SK-N-SH (cell line): ENCODE measurements around the gene EZR. TPM values are rescaled to one million over a fixed set of nuclear protein-coding genes. Genes with fewer than 3 reads are reported as not detected.
A peak's percentile ranks its signal among the peaks of the same experiment; 100 is the strongest.

ENCODE experiments used
- CTCF ChIA-PET: fragments of 300-600, 350-600 bp; formaldehyde crosslinking; extraction: SDS; loops from one replicate; lab custom pipeline; 2021; lab: Yijun Ruan, JAX
- POLR2A ChIA-PET: fragments of 350-600 bp; sonication (Branson Sonifier 250); formaldehyde crosslinking; extraction: SDS; loops from one replicate; lab custom pipeline; 2020; ENCODE audit warnings: antibody characterized with exemption, inconsistent platforms; lab: Yijun Ruan, JAX
- DNase-seq: peaks from one replicate; pipeline ENCODE4 v3.0.0; 2012
- H2AFZ ChIP-seq: fragments of 200-600 bp; sonication (generic); 2 replicates; pipeline ENCODE4 v1.8.1; 2016; ENCODE audit warnings: antibody characterized with exemption, mild to moderate bottlenecking, low read depth
- H3F3A ChIP-seq: fragments of 200-600 bp; sonication (generic); replicated peaks from 2 replicates; pipeline ENCODE3; 2016; ENCODE audit warnings: antibody characterized with exemption, mild to moderate bottlenecking; ENCODE audit not compliant: insufficient read depth
- H3K27ac ChIP-seq, 2 experiments: fragments of 200-500 bp in 1 of 2; fragments of 200-600 bp in 1 of 2; sonication (Bioruptor generic) in 1 of 2; sonication (generic), shearing (Covaris generic) in 1 of 2; 2 replicates each; pipeline versions ENCODE4 v1.5.1 to v1.6.1; 2014 to 2016; ENCODE audit warnings: low read depth in 2 of 2, inconsistent platforms in 1 of 2, low read length in 1 of 2, mild to moderate bottlenecking in 1 of 2, mixed read lengths in 1 of 2
- H3K27me3 ChIP-seq: fragments of 200-600 bp; sonication (generic), shearing (Covaris generic); 2 replicates; pipeline ENCODE4 v1.6.1; 2016; ENCODE audit warnings: mixed run types; ENCODE audit not compliant: insufficient read depth
- H3K36me3 ChIP-seq, 2 experiments: fragments of 200-500 bp in 1 of 2; fragments of 200-600 bp in 1 of 2; sonication (Bioruptor generic) in 1 of 2; sonication (generic) in 1 of 2; replicated peaks in 1 of 2; 2 replicates each; pipeline versions ENCODE3 to v1.5.1; 2014 to 2016; ENCODE audit warnings: low read length in 1 of 2, mild to moderate bottlenecking in 1 of 2; ENCODE audit not compliant: insufficient read depth in 2 of 2, control insufficient read depth in 1 of 2
- H3K4me1 ChIP-seq, 2 experiments: fragments of 200-500 bp in 1 of 2; fragments of 200-600 bp in 1 of 2; sonication (Bioruptor generic) in 1 of 2; sonication (generic), shearing (Covaris generic) in 1 of 2; 2 replicates each; pipeline versions ENCODE4 v1.5.1 to v1.6.1; 2014 to 2016; ENCODE audit warnings: low read depth in 1 of 2, low read length in 1 of 2, mixed run types in 1 of 2; ENCODE audit not compliant: insufficient read depth in 2 of 2, control insufficient read depth in 1 of 2
- H3K4me2 ChIP-seq: fragments of 200-600 bp; sonication (generic), shearing (Covaris generic); 2 replicates; pipeline ENCODE4 v1.6.1; 2017; ENCODE audit warnings: mixed run types
- H3K4me3 ChIP-seq, 2 experiments: fragments of 200-500 bp in 1 of 2; fragments of 200-600 bp in 1 of 2; sonication (Bioruptor generic) in 1 of 2; sonication (generic), shearing (Covaris generic) in 1 of 2; 2 replicates each; pipeline versions ENCODE4 v1.5.1 to v1.8.1; 2014 to 2016; ENCODE audit warnings: low read depth in 2 of 2, inconsistent platforms in 1 of 2, low read length in 1 of 2, mild to moderate bottlenecking in 1 of 2, mixed read lengths in 1 of 2, moderate library complexity in 1 of 2
- H3K79me2 ChIP-seq: fragments of 200-600 bp; sonication (generic); 2 replicates; pipeline ENCODE4 v1.8.1; 2017; ENCODE audit warnings: mild to moderate bottlenecking; ENCODE audit not compliant: insufficient read depth
- H3K9ac ChIP-seq: fragments of 200-600 bp; sonication (generic); 2 replicates; pipeline ENCODE4 v1.6.1; 2017; ENCODE audit warnings: mixed run types
- H3K9me2 ChIP-seq: fragments of 200-600 bp; sonication (generic); 2 replicates; pipeline ENCODE4 v1.6.1; 2017; ENCODE audit warnings: mixed run types
- H3K9me3 ChIP-seq: fragments of 200-600 bp; sonication (generic); 2 replicates; pipeline ENCODE4 v1.6.1; 2017; ENCODE audit warnings: mixed run types, mild to moderate bottlenecking, moderate library complexity
- H4K20me1 ChIP-seq: fragments of 200-600 bp; sonication (generic); 2 replicates; pipeline ENCODE4 v1.6.1; 2017; ENCODE audit warnings: mild to moderate bottlenecking, mixed run types; ENCODE audit not compliant: insufficient read depth
- CHD2 ChIP-seq: fragments of 150-350 bp; IDR thresholded peaks from 2 replicates; pipeline ENCODE4 v1.6.1; 2018; ENCODE audit warnings: low read length; ENCODE audit not compliant: partially characterized antibody
- ELF1 ChIP-seq: IDR thresholded peaks from 2 replicates; pipeline ENCODE4 v1.4.0; 2012
- EP300 ChIP-seq, 2 experiments: IDR thresholded peaks; 2 replicates each; pipeline versions ENCODE4 v1.4.0 to v1.6.1; 2012; ENCODE audit warnings: borderline replicate concordance in 1 of 2, low read depth in 1 of 2, low read length in 1 of 2
- EZH2phosphoT487 ChIP-seq: fragments of 200-600 bp; sonication (generic); IDR thresholded peaks from 2 replicates; pipeline ENCODE4 v1.6.1; 2017; ENCODE audit warnings: low read depth, mixed run types, mild to moderate bottlenecking, antibody characterized with exemption, moderate library complexity, borderline replicate concordance
- FOSL2 ChIP-seq: IDR thresholded peaks from 2 replicates; pipeline ENCODE4 v1.4.0; 2012; ENCODE audit warnings: low read depth, mild to moderate bottlenecking, moderate library complexity, borderline replicate concordance
- FOXM1 ChIP-seq: IDR thresholded peaks from 2 replicates; pipeline ENCODE4 v1.4.0; 2012; ENCODE audit warnings: low read depth, mild to moderate bottlenecking
- GABPA ChIP-seq: IDR thresholded peaks from 2 replicates; pipeline ENCODE4 v1.4.0; 2012; ENCODE audit warnings: low read depth, mild to moderate bottlenecking
- GATA2 ChIP-seq: sonication (generic); formaldehyde crosslinking; IDR thresholded peaks from 2 replicates; pipeline ENCODE4 v1.5.0; 2020; ENCODE audit warnings: mild to moderate bottlenecking, missing genetic modification reagents
- JUND ChIP-seq: IDR thresholded peaks from 2 replicates; pipeline ENCODE4 v1.4.0; 2012
- MEF2A ChIP-seq: IDR thresholded peaks from 2 replicates; pipeline ENCODE4 v1.4.0; 2012; ENCODE audit warnings: low read depth, borderline replicate concordance
- MXI1 ChIP-seq: IDR thresholded peaks from 2 replicates; pipeline ENCODE4 v1.6.1; 2012; ENCODE audit warnings: mild to moderate bottlenecking, low read depth, low read length, improper control_type of control experiment
- NFIC ChIP-seq: IDR thresholded peaks from 2 replicates; pipeline ENCODE4 v1.4.0; 2012; ENCODE audit warnings: borderline replicate concordance
- NRF1 ChIP-seq: IDR thresholded peaks from 2 replicates; pipeline ENCODE4 v1.6.1; 2012; ENCODE audit warnings: low read depth, mild to moderate bottlenecking, low read length
- POLR2AphosphoS5 ChIP-seq: IDR thresholded peaks from 2 replicates; pipeline ENCODE4 v1.6.1; 2012; ENCODE audit warnings: low read depth, low read length
- RCOR1 ChIP-seq: fragments of 150-350 bp; IDR thresholded peaks from 2 replicates; pipeline ENCODE4 v1.6.1; 2017; ENCODE audit warnings: antibody characterized with exemption, low read length
- SIN3A ChIP-seq: IDR thresholded peaks from 2 replicates; pipeline ENCODE4 v1.6.1; 2012; ENCODE audit warnings: low read depth, mild to moderate bottlenecking, low read length, moderate library complexity, borderline replicate concordance
- SMC3 ChIP-seq: IDR thresholded peaks from 2 replicates; pipeline ENCODE4 v1.6.1; 2012; ENCODE audit warnings: low read depth, low read length, improper control_type of control experiment
- TCF12 ChIP-seq: IDR thresholded peaks from 2 replicates; pipeline ENCODE4 v1.4.0; 2012
- TEAD4 ChIP-seq: IDR thresholded peaks from 2 replicates; pipeline ENCODE4 v1.4.0; 2012; ENCODE audit warnings: mild to moderate bottlenecking, borderline replicate concordance; ENCODE audit not compliant: insufficient read depth
- WGBS: methylation state at CpG from one replicate; pipeline ENCODE4 v1.1.6; 2017; ENCODE audit warnings: low lambda C conversion rate; 5-methylcytosine and 5-hydroxymethylcytosine counted together
- polyA plus RNA-seq, 3 experiments: library from polyadenylated mRNA; depleted of rRNA; stranded (reverse); fragments of >200 nt; gene quantifications; 2 replicates each; pipeline ENCODE4 v1.2.3, GENCODE V29; 2012
- TF ChIP-seq, protein P1 (sequence below): IDR thresholded peaks from 2 replicates; pipeline ENCODE4 v1.4.0; 2012; ENCODE audit warnings: low read depth, borderline replicate concordance
- TF ChIP-seq, protein P2 (sequence below): IDR thresholded peaks from 2 replicates; pipeline ENCODE4; 2012

EZR gene
- polyA plus RNA-seq, 1 of the 3 experiments (the other 2 are of a cell fraction) = 92.0 TPM

DNA sequence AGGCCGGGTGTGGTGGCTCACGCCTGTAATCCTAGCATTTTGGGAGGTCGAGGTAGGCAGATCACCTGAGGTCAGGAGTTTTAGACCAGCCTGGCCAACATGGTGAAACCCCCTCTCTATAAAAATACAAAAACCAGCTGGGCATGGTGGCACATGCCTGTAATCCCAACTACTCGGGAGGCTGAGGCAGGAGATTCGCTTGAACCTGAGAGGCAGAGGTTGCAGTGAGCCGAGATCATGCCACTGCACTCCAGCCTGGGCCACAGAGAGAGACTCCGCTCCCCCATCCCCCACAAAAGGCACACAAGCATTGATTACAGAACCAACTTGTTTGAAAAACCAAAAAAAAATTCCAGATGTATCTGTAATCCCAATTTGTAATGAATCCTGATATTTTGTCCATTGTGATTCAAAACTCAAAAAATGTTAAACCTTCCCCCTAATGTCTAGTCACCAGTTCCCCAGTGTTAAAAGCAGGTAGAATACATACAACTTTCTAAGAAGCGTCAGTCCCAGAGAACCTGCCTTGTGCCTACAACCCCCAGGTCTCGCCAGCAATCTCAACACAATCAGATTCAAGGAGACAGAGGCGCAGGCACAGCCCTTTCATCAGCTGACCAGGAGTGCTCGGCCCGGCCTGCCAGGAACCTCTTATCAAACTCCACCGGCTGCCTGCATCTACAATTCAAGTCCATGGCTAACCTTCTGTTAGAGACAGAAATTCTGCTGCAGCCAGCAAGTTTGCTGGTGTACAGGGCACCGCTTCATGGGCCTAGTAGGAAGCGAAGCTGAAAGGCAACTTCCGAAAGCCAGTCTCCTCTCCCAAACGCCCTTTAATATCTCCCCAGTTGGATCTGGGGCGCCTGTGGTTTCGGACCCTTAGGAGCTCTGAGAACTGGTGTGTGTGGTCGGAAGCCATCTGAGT lies 2.1 kb downstream of the EZR start:
- WGBS = 69% methylated on average over 15 of the region's 20 CpGs
- H2AFZ ChIP-seq = no peak overlapping the region

DNA sequence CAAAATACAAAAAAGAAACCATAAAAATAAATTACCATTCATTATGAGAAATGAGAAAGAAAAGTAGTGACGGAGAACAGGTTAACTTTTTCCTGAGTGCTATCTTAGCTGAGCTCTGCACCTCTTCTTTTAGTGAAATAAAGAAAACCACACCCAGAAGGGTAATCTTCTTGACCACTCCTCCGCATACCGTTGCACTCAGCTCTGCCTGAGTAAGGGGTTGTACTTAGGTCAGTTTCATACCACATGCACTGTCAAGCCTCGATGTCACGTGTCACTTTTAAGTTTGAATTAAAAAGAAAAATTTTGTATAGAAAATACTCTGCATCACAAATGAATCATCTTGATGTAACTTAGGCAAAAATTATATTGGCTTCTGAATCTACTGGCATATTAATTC lies 2.8 kb downstream of the EZR start:
- H3K4me1 ChIP-seq = peaks cover 24 to 25% of the 10 kb centered on the region in 2 experiments; a peak in 2 of 4 replicates
- no peaks in the 10 kb centered on the region for H3F3A ChIP-seq
- peak overlapping the region in 1 of 2 experiments; percentile 76; a peak in 2 of 4 replicates for H3K4me3 ChIP-seq
- no peaks in the 10 kb centered on the region; the same call in 1 of the 2 replicates for H3K9me3 ChIP-seq
- peak overlapping the region; percentile 90 for H3K4me2 ChIP-seq
- ChIA-PET CTCF (no interaction called here), POLR2A (no interaction called here)
- TF ChIP-seq TCF12 = no peak
- no peak for TF ChIP-seq GATA2 (CRISPR knock-in tag)
- TF ChIP-seq EP300 (IDR thresholded peaks at IDR 0.05; ENCODE audit: borderline replicate concordance in 1 of 2, low read depth in 1 of 2, low read length in 1 of 2) = no peak
- TF ChIP-seq CHD2 = no peak
- no peak for TF ChIP-seq RCOR1
- TF ChIP-seq, protein P1, sequence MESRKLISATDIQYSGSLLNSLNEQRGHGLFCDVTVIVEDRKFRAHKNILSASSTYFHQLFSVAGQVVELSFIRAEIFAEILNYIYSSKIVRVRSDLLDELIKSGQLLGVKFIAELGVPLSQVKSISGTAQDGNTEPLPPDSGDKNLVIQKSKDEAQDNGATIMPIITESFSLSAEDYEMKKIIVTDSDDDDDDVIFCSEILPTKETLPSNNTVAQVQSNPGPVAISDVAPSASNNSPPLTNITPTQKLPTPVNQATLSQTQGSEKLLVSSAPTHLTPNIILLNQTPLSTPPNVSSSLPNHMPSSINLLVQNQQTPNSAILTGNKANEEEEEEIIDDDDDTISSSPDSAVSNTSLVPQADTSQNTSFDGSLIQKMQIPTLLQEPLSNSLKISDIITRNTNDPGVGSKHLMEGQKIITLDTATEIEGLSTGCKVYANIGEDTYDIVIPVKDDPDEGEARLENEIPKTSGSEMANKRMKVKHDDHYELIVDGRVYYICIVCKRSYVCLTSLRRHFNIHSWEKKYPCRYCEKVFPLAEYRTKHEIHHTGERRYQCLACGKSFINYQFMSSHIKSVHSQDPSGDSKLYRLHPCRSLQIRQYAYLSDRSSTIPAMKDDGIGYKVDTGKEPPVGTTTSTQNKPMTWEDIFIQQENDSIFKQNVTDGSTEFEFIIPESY = no peak
- no peak for TF ChIP-seq GABPA
- TF ChIP-seq NRF1 = no peak
- no peak for TF ChIP-seq ELF1
- no peak for TF ChIP-seq SMC3
- TF ChIP-seq POLR2AphosphoS5 = no peak
- no peak for TF ChIP-seq NFIC
- TF ChIP-seq SIN3A = no peak
- TF ChIP-seq, protein P2, sequence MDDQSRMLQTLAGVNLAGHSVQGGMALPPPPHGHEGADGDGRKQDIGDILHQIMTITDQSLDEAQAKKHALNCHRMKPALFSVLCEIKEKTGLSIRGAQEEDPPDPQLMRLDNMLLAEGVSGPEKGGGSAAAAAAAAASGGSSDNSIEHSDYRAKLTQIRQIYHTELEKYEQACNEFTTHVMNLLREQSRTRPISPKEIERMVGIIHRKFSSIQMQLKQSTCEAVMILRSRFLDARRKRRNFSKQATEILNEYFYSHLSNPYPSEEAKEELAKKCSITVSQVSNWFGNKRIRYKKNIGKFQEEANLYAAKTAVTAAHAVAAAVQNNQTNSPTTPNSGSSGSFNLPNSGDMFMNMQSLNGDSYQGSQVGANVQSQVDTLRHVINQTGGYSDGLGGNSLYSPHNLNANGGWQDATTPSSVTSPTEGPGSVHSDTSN = no peak
- no peak for TF ChIP-seq MEF2A
- no peak for TF ChIP-seq FOSL2
- TF ChIP-seq TEAD4 = no peak
- no peaks in the 10 kb centered on the region for H3K27me3 ChIP-seq
- no peak overlapping the region for H2AFZ ChIP-seq
- 81% methylated on average over 5 of the region's 5 CpGs for WGBS
- peaks cover 4 to 9% of the 10 kb centered on the region in 2 experiments for H3K36me3 ChIP-seq
- H3K9me2 ChIP-seq = no peaks in the 10 kb centered on the region
- DNase-seq = no peak
- no peak overlapping the region for H3K27ac ChIP-seq
- peaks cover 67% of the 10 kb centered on the region for H3K79me2 ChIP-seq
- peak overlapping the region; percentile 84; the same call in 1 of the 2 replicates for H3K9ac ChIP-seq
- peaks cover 41% of the 10 kb centered on the region for H4K20me1 ChIP-seq

More for the DNA sequence above, 2.1 kb downstream of the EZR start:
- Histone ChIP-seq H3K9ac (peak overlapping the region; percentile 84), H3K79me2 (peaks cover 59% of the 10 kb centered on the region), H3K27me3 (no peaks in the 10 kb centered on the region), H3K4me3 (peak overlapping the region; percentile 76 to 79), H3K27ac (peak overlapping the region; percentile 56 to 60), H4K20me1 (peaks cover 41% of the 10 kb centered on the region), H3K36me3 (peaks cover 4 to 9% of the 10 kb centered on the region in 2 experiments), H3K9me3 (no peaks in the 10 kb centered on the region; the same call in 1 of the 2 replicates), H3K4me1 (peaks cover 24 to 25% of the 10 kb centered on the region in 2 experiments; a peak in 2 of 4 replicates), H3K9me2 (no peaks in the 10 kb centered on the region), H3F3A (no peaks in the 10 kb centered on the region), H3K4me2 (peak overlapping the region; percentile 90)
- CTCF ChIA-PET = interaction anchor here (1.2 kb wide), 1 partner anchor 154 kb away, joined by 5 read pairs; no protein-coding TSS in a partner anchor
- TF ChIP-seq NRF1 = no peak
- no peak for TF ChIP-seq SMC3
- TF ChIP-seq MXI1 = peak; percentile 57; the same call in 1 of the 2 replicates
- no peak for TF ChIP-seq SIN3A
- TF ChIP-seq GABPA = no peak
- no peak for TF ChIP-seq TEAD4
- TF ChIP-seq RCOR1 = no peak
- TF ChIP-seq FOXM1 = no peak
- no peak for TF ChIP-seq ELF1
- TF ChIP-seq JUND = no peak
- peak; percentile 37; the same call in 1 of the 2 replicates for TF ChIP-seq GATA2 (CRISPR knock-in tag)
- no peak for TF ChIP-seq EP300 (IDR thresholded peaks at IDR 0.05; ENCODE audit: borderline replicate concordance in 1 of 2, low read depth in 1 of 2, low read length in 1 of 2)
- TF ChIP-seq EZH2phosphoT487 = no peak
- DNase-seq = peak; percentile 56
- POLR2A ChIA-PET = interaction anchor here (1.0 kb wide), 1 partner anchor 62 kb away, joined by 3 read pairs; no protein-coding TSS in a partner anchor
